Transverse colon (tissue), 4 donors: ENCODE data around the gene FAM20C. TPM values are rescaled to one million over a fixed set of nuclear protein-coding genes. Genes with fewer than 3 reads are reported as not detected.

Experiments
- DNase-seq: peaks from one replicate; pipeline ENCODE4 v3.0.0-alpha.2; 2019
- H3K27ac ChIP-seq, 4 donors: fragments of 200-600 bp; sonication (generic); 2 replicates each; pipeline ENCODE4 v1.5.1; 2016 to 2018; ENCODE audit warnings: inconsistent platforms in 4 of 4
- H3K27me3 ChIP-seq: fragments of 200-600 bp; sonication (generic); 2 replicates; pipeline ENCODE4 v1.5.1; 2017; ENCODE audit warnings: inconsistent platforms
- H3K36me3 ChIP-seq, 4 donors: fragments of 200-600 bp; sonication (generic); 2 replicates each; pipeline ENCODE4 v1.5.1; 2017 to 2019; ENCODE audit warnings: inconsistent platforms in 4 of 4
- H3K4me1 ChIP-seq, 4 donors: fragments of 200-600 bp; sonication (generic); 2 replicates each; pipeline ENCODE4 v1.5.1; 2017 to 2020; ENCODE audit warnings: inconsistent platforms in 4 of 4
- H3K4me3 ChIP-seq, 4 donors: fragments of 200-600 bp; sonication (generic); 1 replicate in 1 of 4; 2 replicates in 3 of 4; pipeline versions ENCODE4 v1.5.1 to v1.6.1; 2017 to 2019; ENCODE audit warnings: inconsistent platforms in 4 of 4
- H3K9me3 ChIP-seq, 2 donors: fragments of 200-600 bp; sonication (generic); 2 replicates each; pipeline ENCODE4 v1.5.1; 2017 to 2019; ENCODE audit warnings: inconsistent platforms in 2 of 2
- CTCF ChIP-seq, 5 experiments: fragments of 200-600 bp in 3 of 5; fragments of 450-650 bp in 2 of 5; sonication (generic) in 3 of 5; IDR thresholded peaks; 1 replicate in 2 of 5; 2 replicates in 3 of 5; pipeline ENCODE4 v1.5.1; 2016 to 2017; ENCODE audit warnings: antibody characterized with exemption in 5 of 5, inconsistent platforms in 3 of 5, mild to moderate bottlenecking in 2 of 5, moderate library complexity in 1 of 5
- EP300 ChIP-seq: sonication (generic); formaldehyde crosslinking; IDR thresholded peaks from one replicate; pipeline ENCODE4 v1.6.1; 2017; ENCODE audit warnings: antibody characterized with exemption, low read depth
- POLR2A ChIP-seq: fragments of 450-650 bp; IDR thresholded peaks from one replicate; pipeline ENCODE4 v1.6.1; 2016; ENCODE audit warnings: antibody characterized with exemption, mild to moderate bottlenecking, moderate library complexity
- POLR2AphosphoS5 ChIP-seq, 3 donors: sonication (generic); formaldehyde crosslinking; IDR thresholded peaks; one replicate each; pipeline ENCODE4 v1.6.1; 2016; ENCODE audit warnings: antibody characterized with exemption in 3 of 3
- WGBS, 2 donors: methylation state at CpG; one replicate each; pipeline ENCODE4 v1.1.5; 2018; ENCODE audit warnings: low coverage in 1 of 2; 5-methylcytosine and 5-hydroxymethylcytosine counted together
- in situ Hi-C, 4 donors: fragments of 200-750 bp; cut with MboI; loops; one replicate each; pipeline versions ENCODE4 v1.15.0 to v1.15.1; 2017; ENCODE audit warnings: low sequenced_read_pairs in 3 of 4, low pct_ligation_motif_present in 1 of 4, low pct_unique_long_range_greater_than_20kb in 1 of 4
- intact Hi-C: fragments of 100-400 bp; cut with DNase I; formaldehyde crosslinking; loops from one replicate; pipeline ENCODE4 v1.15.1; 2023; ENCODE audit warnings: low total_unique reads
- total RNA-seq, 4 donors: library from RNA; depleted of rRNA; stranded (reverse); fragments of >200 nt; gene quantifications; one replicate each; pipeline ENCODE4 v1.1.0, GENCODE V29; 2016

The FAM20C gene
- total RNA-seq, 4 donors from 2014 or later: 10.5 to 62.3 (median 23.5) TPM

GRCh38 chr7:157771-158625, 34.4 kb upstream of the FAM20C start:
- TF ChIP-seq POLR2A: no peak
- no peak for TF ChIP-seq POLR2AphosphoS5 (IDR thresholded peaks at IDR 0.05)
- no peak for TF ChIP-seq CTCF (IDR thresholded peaks at IDR 0.05)
- TF ChIP-seq EP300: no peak
- no peaks in the 10 kb centered on the region for H3K9me3 ChIP-seq
- H3K27me3 ChIP-seq: peaks cover 4% of the 10 kb centered on the region
- no peak for DNase-seq
- in situ Hi-C loops: no loop called here
- H3K27ac ChIP-seq: no peak overlapping the region
- no peaks in the 10 kb centered on the region for H3K36me3 ChIP-seq
- no peak overlapping the region for H3K4me3 ChIP-seq
- intact Hi-C loops: no loop called here
- H3K4me1 ChIP-seq: peaks cover 4 to 15% (median 9%) of the 10 kb centered on the region in 4 donors
- 90% methylated on average over 11 of the region's 23 CpGs; no CpG with 5 or more reads in 1 of the 2 donors for WGBS, 2 donors

- 95% methylated on average over 9 of the region's 13 CpGs; no CpG with 5 or more reads in 1 of the 2 donors for WGBS, 2 donors
- Histone ChIP-seq H3K36me3 (no peaks in the 10 kb centered on the region), H3K27ac (no peak overlapping the region)
These were observed 33.6 kb upstream of the FAM20C start for GRCh38 chr7:158771-159170.

GRCh38 chr7:159370-160270, 32.8 kb upstream of the FAM20C start:
- Histone ChIP-seq H3K36me3 (no peaks in the 10 kb centered on the region), H3K27ac (no peak overlapping the region), H3K9me3 (no peaks in the 10 kb centered on the region), H3K4me3 (no peak overlapping the region), H3K4me1 (peaks cover 4 to 21% (median 13%) of the 10 kb centered on the region in 4 donors), H3K27me3 (peaks cover 10% of the 10 kb centered on the region)
- intact Hi-C loops (no loop called here), in situ Hi-C loops (no loop called here)
- DNase-seq: no peak
- WGBS, 2 donors: 92 to 100% methylated on average over 1 to 37 of the region's 50 CpGs
- no peak for TF ChIP-seq EP300
- TF ChIP-seq POLR2A: no peak
- no peak for TF ChIP-seq POLR2AphosphoS5 (IDR thresholded peaks at IDR 0.05)
- TF ChIP-seq CTCF (IDR thresholded peaks at IDR 0.05): no peak

More at GRCh38 chr7:158771-159170, 33.6 kb upstream of the FAM20C start:
- intact Hi-C loops (no loop called here), in situ Hi-C loops (no loop called here)
- peaks cover 4 to 15% (median 9%) of the 10 kb centered on the region in 4 donors for H3K4me1 ChIP-seq
- H3K27me3 ChIP-seq: peaks cover 10% of the 10 kb centered on the region
- TF ChIP-seq POLR2AphosphoS5 (IDR thresholded peaks at IDR 0.05) (no peak), CTCF (IDR thresholded peaks at IDR 0.05) (no peak), POLR2A (no peak), EP300 (no peak)
- H3K4me3 ChIP-seq: no peak overlapping the region
- no peak for DNase-seq
- H3K9me3 ChIP-seq: no peaks in the 10 kb centered on the region
